GM19025 (cell line): Measurements from ENCODE around the gene SRGAP3.

ENCODE experiments used
- ATAC-seq: cut with Tn5 transposase; IDR thresholded peaks from one replicate; pipeline ENCODE4 v1.9.1; 2021; ENCODE audit warnings: mild to moderate bottlenecking, low read depth, moderate library complexity; ENCODE audit not compliant: unreplicated experiment

The SRGAP3 gene

GRCh38 chr3:8954938-8955763 is 294.3 kb downstream of the SRGAP3 start:
- peak; percentile 78 for ATAC-seq

DNA sequence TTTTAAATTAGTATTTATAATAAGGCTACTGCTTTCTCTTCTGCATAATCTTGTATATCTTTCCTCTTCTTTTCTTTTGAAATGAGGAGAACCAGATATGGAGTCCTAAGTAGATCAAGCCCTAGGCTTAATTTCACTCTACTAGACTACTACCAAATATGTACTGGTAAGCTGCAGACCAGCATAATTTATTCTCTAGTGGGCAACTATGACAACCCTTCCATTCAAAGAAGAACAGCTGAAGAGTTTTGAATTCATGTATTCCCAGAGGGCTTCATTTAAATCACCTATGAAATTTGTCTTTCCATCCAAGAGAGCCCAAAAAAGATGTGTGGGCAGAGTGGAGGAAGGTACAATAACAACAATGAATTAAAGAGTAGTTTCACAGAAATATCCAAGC is 296.1 kb downstream of the SRGAP3 start:
- no peak for ATAC-seq

GRCh38 chr3:8952130-8952529 is 297.3 kb downstream of the SRGAP3 start:
- no peak for ATAC-seq

DNA sequence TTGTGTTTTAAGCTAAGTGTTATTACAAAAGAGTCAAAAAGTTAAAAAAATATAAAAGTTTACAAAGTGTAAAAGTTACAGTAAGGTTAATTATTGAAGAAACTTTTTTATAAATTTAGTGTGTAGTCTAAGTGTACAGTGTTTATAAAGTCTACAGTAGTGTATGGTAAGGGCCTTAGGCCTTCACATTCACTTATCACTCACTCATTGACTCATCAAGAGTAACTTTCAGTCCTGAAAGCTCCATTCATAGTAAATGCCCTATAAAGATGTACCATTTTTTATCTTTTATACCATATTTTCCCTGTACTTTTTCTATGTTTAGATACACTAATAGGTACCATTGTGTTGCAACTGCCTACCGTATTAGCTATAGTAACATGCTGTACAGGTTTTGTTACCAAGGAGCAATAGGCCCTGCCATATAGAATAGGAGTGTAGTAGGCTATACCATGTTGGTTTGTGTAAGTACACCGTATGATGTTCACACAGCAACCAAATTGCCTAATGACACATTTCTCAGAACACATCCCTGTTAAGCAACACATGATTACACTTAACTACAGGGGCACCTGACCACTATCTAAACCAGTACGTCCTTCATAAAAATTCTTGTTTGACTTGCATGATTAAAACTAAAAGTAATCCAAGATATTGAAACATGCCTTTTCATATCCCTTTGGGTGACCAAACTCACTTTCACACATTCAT is 303.4 kb downstream of the SRGAP3 start:
- ATAC-seq = no peak

DNA sequence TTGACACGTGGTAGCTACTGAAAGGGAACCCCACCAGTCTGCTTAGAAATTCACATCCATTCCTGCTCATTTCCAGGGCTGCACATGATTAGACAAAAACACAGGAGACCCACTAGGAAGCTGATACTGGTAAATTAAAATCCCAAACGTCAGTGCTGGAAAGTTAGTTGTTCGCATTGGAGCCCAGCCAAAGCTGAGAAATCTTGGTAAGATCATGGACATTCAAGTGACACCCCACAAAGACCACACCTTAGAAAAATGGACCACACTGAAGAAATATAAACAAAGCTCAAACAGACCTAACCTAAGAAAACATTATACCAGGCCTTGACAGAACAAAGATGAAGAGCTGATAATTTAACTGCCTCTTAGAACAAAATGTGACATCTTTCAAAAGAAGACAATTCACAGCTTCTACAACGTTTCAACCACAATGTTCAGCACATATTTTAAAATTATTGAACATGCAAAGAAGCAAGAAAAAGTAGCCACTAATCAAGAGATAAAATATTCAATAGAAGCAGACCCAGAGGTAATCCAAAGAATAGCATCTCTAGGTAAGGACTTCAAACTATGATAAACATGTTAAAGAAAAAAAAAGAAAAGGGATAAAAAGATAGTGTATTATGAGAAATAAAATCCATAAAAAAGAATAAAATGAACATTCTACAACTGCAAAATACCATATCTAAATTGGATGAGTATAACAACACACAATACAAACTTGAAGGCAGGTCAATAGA is 306.5 kb downstream of the SRGAP3 start:
- no peak for ATAC-seq

DNA sequence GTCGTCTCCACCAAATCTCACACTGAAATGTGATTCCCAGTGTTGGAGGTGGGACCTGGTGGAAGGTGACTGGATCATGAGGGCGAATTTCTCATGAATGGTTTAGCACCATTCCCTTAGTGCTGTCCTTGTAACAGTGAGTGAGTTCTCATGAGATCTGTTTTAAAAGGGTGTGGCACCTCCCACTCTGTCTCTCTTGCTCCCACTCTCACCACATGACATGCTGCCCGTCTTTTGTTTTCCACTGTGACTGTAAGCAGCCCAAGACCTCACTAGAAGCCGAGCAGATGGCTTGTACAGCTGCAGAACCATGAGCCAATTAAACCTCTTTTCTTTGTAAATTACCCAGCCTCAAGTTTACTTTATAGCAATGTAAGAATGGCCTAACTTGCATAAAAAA is 307.3 kb downstream of the SRGAP3 start:
- no peak for ATAC-seq

DNA sequence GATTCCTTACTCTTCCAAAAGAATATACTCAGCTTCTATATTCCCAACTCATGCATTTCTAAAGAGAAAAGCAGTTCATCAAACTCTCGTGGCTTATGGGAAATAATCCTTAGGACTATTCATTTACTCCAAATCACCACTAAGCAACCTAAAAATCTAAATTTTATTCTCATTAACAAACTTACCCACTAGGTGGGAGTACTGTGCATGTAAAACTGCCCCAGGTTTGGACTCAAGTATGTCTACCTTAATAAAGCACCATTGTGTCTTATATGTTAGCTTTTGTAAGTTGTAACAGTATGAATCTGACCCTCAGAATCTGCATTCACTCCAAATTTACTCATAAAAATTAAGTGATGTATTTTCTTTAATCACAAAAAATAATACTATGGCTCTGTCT is 311.4 kb downstream of the SRGAP3 start:
- no peak for ATAC-seq

DNA sequence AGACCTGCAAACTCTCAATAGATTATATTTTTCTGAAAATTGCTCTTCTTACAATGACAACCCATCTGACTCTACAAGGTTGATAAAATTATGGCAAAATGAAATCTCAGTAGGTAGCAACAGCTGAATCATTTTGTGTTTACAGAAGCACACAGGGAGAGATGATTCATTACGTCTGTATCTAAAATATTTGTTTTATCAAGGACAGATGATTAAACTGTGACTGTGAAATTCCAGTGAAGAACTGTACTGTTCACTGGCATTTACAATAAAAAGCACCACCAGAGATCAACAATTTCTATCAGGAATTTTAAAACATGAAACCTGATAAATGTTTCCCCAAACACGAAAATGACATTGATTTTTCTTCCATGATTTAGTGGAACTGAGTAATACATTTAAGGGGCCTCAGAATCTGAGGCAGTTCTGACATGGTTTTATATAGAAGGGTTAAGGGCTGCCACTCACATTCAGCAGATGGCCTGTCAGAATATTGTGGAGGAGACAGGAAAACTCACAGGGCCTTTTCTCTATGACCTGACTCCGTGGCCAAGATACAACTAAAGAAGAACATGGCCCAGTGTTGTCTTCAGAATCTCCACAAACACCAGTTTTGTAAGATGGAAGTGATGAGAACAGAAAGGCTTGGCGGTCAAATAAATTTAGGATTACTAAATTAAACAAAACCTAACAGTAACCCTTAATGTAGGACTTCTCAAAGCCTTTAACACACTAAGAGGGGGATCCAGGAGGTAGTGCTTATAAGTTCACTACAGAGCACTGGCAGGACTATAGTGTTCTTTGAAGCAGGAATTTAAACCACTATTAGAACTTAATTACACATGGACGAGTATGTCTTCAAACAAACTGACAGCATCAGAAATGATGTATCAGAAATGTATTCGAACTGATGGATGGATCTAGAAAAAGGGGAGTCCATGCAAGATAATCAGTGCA is 312.1 kb downstream of the SRGAP3 start:
- ATAC-seq = no peak

DNA sequence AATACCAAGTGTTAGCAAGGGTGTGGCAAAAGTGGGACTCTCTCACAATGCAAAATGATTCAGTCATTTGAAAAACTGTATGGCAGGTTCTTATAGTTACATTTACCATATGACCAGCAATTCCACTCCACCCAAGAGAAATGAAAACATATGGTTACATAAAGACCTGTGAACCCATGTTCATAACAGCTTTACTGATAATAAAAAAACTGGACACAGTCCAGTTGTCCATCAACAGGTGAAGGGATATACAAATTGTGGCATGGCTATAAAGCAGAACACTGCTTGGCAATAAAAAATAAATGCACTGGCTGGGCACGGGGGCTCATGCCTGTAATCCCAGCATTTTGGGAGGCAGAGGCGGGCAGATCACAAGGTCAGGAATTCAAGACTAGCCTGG is 316.9 kb downstream of the SRGAP3 start:
- no peak for ATAC-seq

DNA sequence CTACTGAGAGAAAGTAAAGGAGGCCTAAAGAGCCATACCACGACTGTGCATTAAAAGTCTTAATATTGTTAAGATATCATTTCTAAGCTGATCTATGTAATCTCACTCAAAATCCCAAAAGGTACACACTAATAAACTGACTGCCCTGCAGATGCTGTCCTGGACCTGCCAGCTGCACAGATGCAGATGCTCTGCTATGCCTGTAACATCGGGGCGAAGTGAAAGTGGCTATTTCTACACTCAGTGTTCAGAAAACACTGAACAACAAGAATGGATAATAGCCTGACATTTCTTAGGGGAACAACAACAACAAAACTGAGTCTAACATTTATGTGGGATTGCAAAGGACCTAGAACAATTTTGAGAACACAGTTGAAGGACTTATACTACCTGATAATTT is 318.1 kb downstream of the SRGAP3 start:
- no peak for ATAC-seq
